GM23338 (cell line): ENCODE data around the gene OR10H2.

Experiments used
- CTCF ChIP-seq, 2 experiments: fragments of 200-600 bp in 1 of 2; sonication (generic) in 1 of 2; conservative IDR thresholded peaks; 2 replicates each; pipeline versions ENCODE4 v1.5.1 to v1.6.1; 2016 to 2017; ENCODE audit warnings: antibody characterized with exemption in 2 of 2, low read depth in 2 of 2, mild to moderate bottlenecking in 2 of 2, moderate library complexity in 1 of 2
- ETS1 ChIP-seq: IDR thresholded peaks from 2 replicates; pipeline ENCODE4 v1.6.1; 2016; ENCODE audit warnings: antibody characterized with exemption
- EZH2 ChIP-seq: fragments of 200-600 bp; sonication (generic); IDR thresholded peaks from one replicate; pipeline ENCODE4 v1.8.0; 2017; ENCODE audit warnings: antibody characterized with exemption, mild to moderate bottlenecking, low read depth; ENCODE audit not compliant: unreplicated experiment
- JUNB ChIP-seq: IDR thresholded peaks from one replicate; pipeline ENCODE4 v1.6.1; 2016; ENCODE audit warnings: antibody characterized with exemption; ENCODE audit not compliant: unreplicated experiment
- NANOG ChIP-seq: IDR thresholded peaks from 2 replicates; pipeline ENCODE4 v1.6.1; 2016; ENCODE audit warnings: antibody characterized with exemption, borderline replicate concordance
- POLR2AphosphoS5 ChIP-seq: IDR thresholded peaks from 2 replicates; pipeline ENCODE4 v1.6.1; 2016; ENCODE audit warnings: antibody characterized with exemption, low read depth
- REST ChIP-seq: IDR thresholded peaks from one replicate; pipeline ENCODE4 v1.6.1; 2018; ENCODE audit warnings: antibody characterized with exemption; ENCODE audit not compliant: unreplicated experiment

- TF ChIP-seq EZH2 (no peak), CTCF (conservative IDR thresholded peaks at IDR 0.05; ENCODE audit: low read depth in 2 of 2) (no peak), POLR2AphosphoS5 (no peak), ETS1 (no peak), REST (no peak), JUNB (no peak), NANOG (no peak)
Measured at GRCh38 chr19:15740785-15741184, 13.0 kb downstream of the OR10H2 start.
